Bronchial epithelial cell (primary cell): ENCODE results near the gene HMCN1. TPM values are rescaled to one million over a fixed set of nuclear protein-coding genes. Genes with fewer than 3 reads are reported as not detected.
"Not testable (repeated sequence)": the region's sequence is repeated elsewhere in the genome, so short reads cannot be mapped to it uniquely, and the experiment has no call there.

Source experiments
- DNase-seq: peaks from one replicate; pipeline ENCODE4 v3.0.0-alpha.2; 2010; ENCODE audit warnings: low read depth
- FAIRE-seq: peaks from 2 replicates; lab custom pipeline; 2011; peaks lifted over from hg19 to GRCh38; lab: Jason Lieb, UNC
- H3K27me3 ChIP-seq: 2 replicates; pipeline ENCODE4 v1.5.1; 2011; ENCODE audit warnings: low read length; ENCODE audit not compliant: control insufficient read depth, insufficient read depth
- H3K36me3 ChIP-seq: 2 replicates; pipeline ENCODE4 v1.5.1; 2011; ENCODE audit warnings: low read length; ENCODE audit not compliant: control insufficient read depth, insufficient read depth
- H3K4me3 ChIP-seq: 2 replicates; pipeline ENCODE4 v1.5.1; 2011; ENCODE audit warnings: mild to moderate bottlenecking, low read depth, low read length, control low read depth
- CTCF ChIP-seq: IDR thresholded peaks from 2 replicates; pipeline ENCODE4 v1.5.1; 2011; ENCODE audit warnings: mild to moderate bottlenecking, moderate library complexity, low read length, control low read depth, inconsistent platforms; ENCODE audit not compliant: insufficient read depth, severe bottlenecking
- total RNA-seq: library from RNA; depleted of rRNA; stranded (reverse); fragments of >200 nt; gene quantifications from 2 replicates; pipeline ENCODE4 v1.2.1, GENCODE V29; 2014

The HMCN1 gene
- total RNA-seq, 1 donor from 2014 or later, result 1.1 TPM

GRCh38 chr1:186210258-186210657 is 476.1 kb downstream of the HMCN1 start:
- H3K4me3 ChIP-seq, result no peak overlapping the region
- no peaks in the 10 kb centered on the region for H3K27me3 ChIP-seq
- no peak for TF ChIP-seq CTCF
- FAIRE-seq (peak; percentile 23), DNase-seq (no peak)
- no peaks in the 10 kb centered on the region for H3K36me3 ChIP-seq

- FAIRE-seq, H3K4me3 ChIP-seq, H3K36me3 ChIP-seq, H3K27me3 ChIP-seq, DNase-seq: not testable (repeated sequence)
Observed at GRCh38 chr1:186211583-186211982, 477.4 kb downstream of the HMCN1 start.

GRCh38 chr1:186212568-186213224 is 478.5 kb downstream of the HMCN1 start:
- H3K36me3 ChIP-seq, result no peaks in the 10 kb centered on the region
- peak; percentile 80 for TF ChIP-seq CTCF
- no peak overlapping the region for H3K4me3 ChIP-seq

GRCh38 chr1:186213225-186213607 is 479.0 kb downstream of the HMCN1 start:
- DNase-seq, result no peak
- Histone ChIP-seq H3K27me3 (no peaks in the 10 kb centered on the region), H3K4me3 (no peak overlapping the region), H3K36me3 (no peaks in the 10 kb centered on the region)
- no peak for FAIRE-seq
- no peak for TF ChIP-seq CTCF

More at GRCh38 chr1:186212568-186213224, 478.5 kb downstream of the HMCN1 start:
- DNase-seq (peak; percentile 86), FAIRE-seq (peak; percentile 68)
- no peaks in the 10 kb centered on the region for H3K27me3 ChIP-seq

- TF ChIP-seq CTCF, result no peak
- H3K36me3 ChIP-seq, result no peaks in the 10 kb centered on the region
- FAIRE-seq (no peak), DNase-seq (no peak)
- H3K4me3 ChIP-seq, result no peak overlapping the region
- no peaks in the 10 kb centered on the region for H3K27me3 ChIP-seq
Observed at GRCh38 chr1:186214791-186215190, 480.6 kb downstream of the HMCN1 start.

GRCh38 chr1:186215636-186216035 is 481.4 kb downstream of the HMCN1 start:
- DNase-seq (no peak), FAIRE-seq (no peak)
- Histone ChIP-seq H3K36me3 (no peaks in the 10 kb centered on the region), H3K27me3 (no peaks in the 10 kb centered on the region), H3K4me3 (no peak overlapping the region)
- no peak for TF ChIP-seq CTCF
